NCI-H748 (cell line): ENCODE data around the gene CTXND2.

Experiments
- DNase-seq: peaks from one replicate; lab custom pipeline; 2025; ENCODE audit not compliant: unreplicated experiment; lab: John Stamatoyannopoulos, UW

Gene CTXND2

DNA sequence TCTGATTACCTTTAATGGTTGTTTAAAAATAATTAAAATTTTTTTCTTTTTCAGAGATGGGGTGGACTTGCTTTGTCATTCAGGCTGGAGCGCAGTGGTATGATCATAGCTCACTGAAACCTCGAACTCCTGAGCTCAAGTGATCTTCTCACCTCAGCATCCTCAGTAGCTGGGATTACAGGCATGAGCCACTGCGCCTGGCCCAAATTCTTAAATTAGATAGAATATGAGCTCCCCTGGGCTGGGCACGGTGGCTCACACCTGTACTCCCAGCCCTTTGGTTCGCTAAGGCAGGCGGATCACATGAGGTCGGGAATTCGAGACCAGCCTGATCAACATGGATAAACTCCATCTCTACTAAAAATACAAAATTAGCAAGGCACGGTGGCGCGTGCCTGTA, 70.7 kb downstream of the CTXND2 start:
- no peak for DNase-seq

DNA sequence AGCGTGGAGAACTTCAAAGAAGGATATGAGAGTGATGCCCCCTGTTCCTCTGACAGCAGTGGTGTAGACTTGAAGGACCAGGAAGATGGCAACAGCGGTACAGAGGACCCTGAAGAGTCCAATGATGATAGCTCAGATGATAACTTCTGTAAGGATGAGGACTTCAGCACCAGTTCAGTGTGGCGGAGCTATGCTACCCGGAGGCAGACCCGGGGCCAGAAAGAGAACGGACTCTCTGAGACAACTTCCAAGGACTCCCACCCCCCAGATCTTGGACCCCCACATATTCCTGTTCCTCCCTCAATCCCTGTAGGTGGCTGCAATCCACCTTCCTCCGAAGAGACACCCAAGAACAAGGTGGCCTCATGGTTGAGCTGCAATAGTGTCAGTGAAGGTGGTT, 73.7 kb downstream of the CTXND2 start:
- no peak for DNase-seq

DNA sequence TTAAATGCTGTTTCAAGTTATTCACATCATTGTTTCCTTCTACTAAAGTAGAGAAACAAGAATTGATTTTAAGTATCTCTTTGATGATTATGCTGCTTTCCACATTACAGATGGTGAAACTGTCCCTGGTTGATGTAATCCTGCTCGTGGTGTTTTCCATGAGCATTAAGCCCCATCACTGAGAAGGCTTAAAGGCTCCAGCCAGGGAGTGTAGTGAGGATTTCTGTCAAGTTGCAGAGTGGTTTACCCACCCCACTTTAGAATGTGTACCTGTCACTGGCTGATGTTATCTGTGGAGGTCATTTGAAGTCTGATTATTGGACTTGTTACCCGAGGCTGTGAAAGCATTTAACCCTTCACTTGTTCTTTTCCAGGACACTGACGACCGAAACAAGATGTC, 74.8 kb downstream of the CTXND2 start:
- no peak for DNase-seq
